GM19438 (cell line): Measurements from ENCODE around the gene NDUFS3.
"Not testable (repeated sequence)": the region's sequence is repeated elsewhere in the genome, so short reads cannot be mapped to it uniquely, and the experiment has no call there.

Experiments used
- ATAC-seq: cut with Tn5 transposase; IDR thresholded peaks from one replicate; pipeline ENCODE4 v1.9.1; 2021; ENCODE audit warnings: low read depth; ENCODE audit not compliant: unreplicated experiment

Gene NDUFS3

GRCh38 chr11:47578524-47579494, at the start of gene NDUFS3, which contains the start of gene KBTBD4:
TSS of gene NDUFS3 (plus strand) at chr11:47579074. CDS start at chr11:47579092, 18 bp downstream.
TSS of gene KBTBD4 (minus strand) at chr11:47578970. CDS start at chr11:47578951, 19 bp downstream.
- ATAC-seq, result peak; percentile 89

- ATAC-seq, result no peak
These were observed 48.9 kb upstream of the NDUFS3 start for GRCh38 chr11:47529951-47530350.

- ATAC-seq, result not testable (repeated sequence)
These were observed 48.2 kb upstream of the NDUFS3 start for GRCh38 chr11:47530721-47531120.

- no peak for ATAC-seq
These were observed 47.2 kb upstream of the NDUFS3 start for GRCh38 chr11:47531666-47532065.

- no peak for ATAC-seq
These were observed 46.2 kb upstream of the NDUFS3 start for GRCh38 chr11:47532597-47533213.

GRCh38 chr11:47533690-47534151, 45.2 kb upstream of the NDUFS3 start:
- no peak for ATAC-seq

- no peak for ATAC-seq
These were observed 44.1 kb upstream of the NDUFS3 start for GRCh38 chr11:47534704-47535251.

GRCh38 chr11:47536915-47537314, 42.0 kb upstream of the NDUFS3 start:
- no peak for ATAC-seq

- ATAC-seq, result no peak
These were observed 39.9 kb upstream of the NDUFS3 start for GRCh38 chr11:47538741-47539565.

GRCh38 chr11:47539681-47540039, 39.2 kb upstream of the NDUFS3 start:
- no peak for ATAC-seq

- ATAC-seq, result no peak
These were observed 37.8 kb upstream of the NDUFS3 start for GRCh38 chr11:47541070-47541469.

GRCh38 chr11:47545298-47545697, 33.6 kb upstream of the NDUFS3 start:
- ATAC-seq, result no peak

- not testable (repeated sequence) for ATAC-seq
These were observed 32.6 kb upstream of the NDUFS3 start for GRCh38 chr11:47546274-47546673.

- ATAC-seq, result no peak
These were observed 28.4 kb upstream of the NDUFS3 start for GRCh38 chr11:47550288-47551047.

GRCh38 chr11:47551086-47551485, 27.8 kb upstream of the NDUFS3 start:
- ATAC-seq, result no peak

GRCh38 chr11:47552056-47552565, 26.8 kb upstream of the NDUFS3 start:
- peak; percentile 1 for ATAC-seq

GRCh38 chr11:47552566-47553405, 26.1 kb upstream of the NDUFS3 start, which contains the start of gene CELF1:
TSS of gene CELF1 (minus strand) at chr11:47553132. CDS start at chr11:47499523, 53,609 bp downstream.
- peak; percentile 94 for ATAC-seq

GRCh38 chr11:47553406-47553743, 25.5 kb upstream of the NDUFS3 start:
- peak; percentile 31 for ATAC-seq
